NT2/D1 (cell line): ENCODE results near the gene ZDHHC17.

ENCODE experiments used
- SUZ12 ChIP-seq: IDR thresholded peaks from 2 replicates; pipeline ENCODE4 v1.6.1; 2011; ENCODE audit not compliant: insufficient read length, insufficient read depth; ENCODE audit errors: extremely low read depth
- YY1 ChIP-seq: IDR thresholded peaks from 2 replicates; pipeline ENCODE4 v1.6.1; 2011; ENCODE audit not compliant: insufficient read length, insufficient read depth

- TF ChIP-seq SUZ12 (no peak), YY1 (no peak)
Measured at GRCh38 chr12:76896274-76896673, 132.4 kb downstream of the ZDHHC17 start.
